HepG2 (cell line): ENCODE results near the gene MITF.

Experiments
- POLR2A ChIP-seq, 2 experiments: IDR thresholded peaks; 2 replicates each; pipeline ENCODE4 v1.6.1; 2011; ENCODE audit warnings: low read depth in 2 of 2, low read length in 2 of 2, mild to moderate bottlenecking in 1 of 2, moderate library complexity in 1 of 2; ENCODE audit not compliant: insufficient read depth in 1 of 2
- SUZ12 ChIP-seq: fragments of 150-350 bp; IDR thresholded peaks from 2 replicates; pipeline ENCODE4 v1.6.1; 2014; ENCODE audit warnings: low read depth, low read length
- TF ChIP-seq, protein P1 (sequence below): sonication (generic); formaldehyde crosslinking; IDR thresholded peaks from 2 replicates; pipeline ENCODE4 v1.5.0; 2020; ENCODE audit warnings: mild to moderate bottlenecking, missing genetic modification reagents, moderate library complexity

- TF ChIP-seq SUZ12 (no peak), POLR2A (IDR thresholded peaks at IDR 0.05; ENCODE audit: insufficient read depth in 1 of 2, low read depth in 2 of 2, low read length in 2 of 2) (no peak)
- TF ChIP-seq, protein P1, sequence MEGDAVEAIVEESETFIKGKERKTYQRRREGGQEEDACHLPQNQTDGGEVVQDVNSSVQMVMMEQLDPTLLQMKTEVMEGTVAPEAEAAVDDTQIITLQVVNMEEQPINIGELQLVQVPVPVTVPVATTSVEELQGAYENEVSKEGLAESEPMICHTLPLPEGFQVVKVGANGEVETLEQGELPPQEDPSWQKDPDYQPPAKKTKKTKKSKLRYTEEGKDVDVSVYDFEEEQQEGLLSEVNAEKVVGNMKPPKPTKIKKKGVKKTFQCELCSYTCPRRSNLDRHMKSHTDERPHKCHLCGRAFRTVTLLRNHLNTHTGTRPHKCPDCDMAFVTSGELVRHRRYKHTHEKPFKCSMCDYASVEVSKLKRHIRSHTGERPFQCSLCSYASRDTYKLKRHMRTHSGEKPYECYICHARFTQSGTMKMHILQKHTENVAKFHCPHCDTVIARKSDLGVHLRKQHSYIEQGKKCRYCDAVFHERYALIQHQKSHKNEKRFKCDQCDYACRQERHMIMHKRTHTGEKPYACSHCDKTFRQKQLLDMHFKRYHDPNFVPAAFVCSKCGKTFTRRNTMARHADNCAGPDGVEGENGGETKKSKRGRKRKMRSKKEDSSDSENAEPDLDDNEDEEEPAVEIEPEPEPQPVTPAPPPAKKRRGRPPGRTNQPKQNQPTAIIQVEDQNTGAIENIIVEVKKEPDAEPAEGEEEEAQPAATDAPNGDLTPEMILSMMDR (CRISPR knock-in tag) = no peak
These were observed 192.8 kb downstream of the MITF start for GRCh38 chr3:69932087-69932486.
